OCI-LY1 (cell line): ENCODE results near the gene KRTAP12-2.
"Not testable (repeated sequence)": the region's sequence is repeated elsewhere in the genome, so short reads cannot be mapped to it uniquely, and the experiment has no call there.

Source experiments
- H2AFZ ChIP-seq: fragments of 200-600 bp; sonication (generic), shearing (Covaris generic); 2 replicates; pipeline ENCODE4 v1.6.0; 2014; ENCODE audit warnings: antibody characterized with exemption, mild to moderate bottlenecking, low read length
- H3F3A ChIP-seq: fragments of 200-600 bp; sonication (generic), shearing (Covaris generic); 2 replicates; pipeline ENCODE4 v1.6.0; 2014; ENCODE audit warnings: mild to moderate bottlenecking, antibody characterized with exemption, low read length, moderate library complexity; ENCODE audit not compliant: insufficient read depth
- H3K27ac ChIP-seq: fragments of 200-600 bp; sonication (generic); 2 replicates; pipeline ENCODE4 v1.5.1; 2014; ENCODE audit warnings: low read length, mixed run types, mild to moderate bottlenecking, low read depth; ENCODE audit not compliant: poor library complexity, severe bottlenecking
- H3K27me3 ChIP-seq: fragments of 200-600 bp; sonication (generic); 2 replicates; pipeline ENCODE4 v1.6.0; 2014; ENCODE audit warnings: antibody characterized with exemption, mild to moderate bottlenecking, low read length, moderate library complexity; ENCODE audit not compliant: insufficient read depth
- H3K36me3 ChIP-seq: fragments of 200-600 bp; sonication (generic); 2 replicates; pipeline ENCODE4 v1.6.1; 2014; ENCODE audit warnings: mild to moderate bottlenecking, antibody characterized with exemption, low read length, moderate library complexity, mixed read lengths; ENCODE audit not compliant: insufficient read depth
- H3K4me1 ChIP-seq: fragments of 200-600 bp; sonication (generic); 2 replicates; pipeline ENCODE4 v1.5.1; 2014; ENCODE audit warnings: mild to moderate bottlenecking, low read length, moderate library complexity; ENCODE audit not compliant: insufficient read depth, severe bottlenecking
- H3K4me2 ChIP-seq: fragments of 200-600 bp; sonication (generic), shearing (Covaris generic); 2 replicates; pipeline ENCODE4 v1.6.1; 2014; ENCODE audit warnings: low read length
- H3K4me3 ChIP-seq: fragments of 200-600 bp; sonication (generic); 2 replicates; pipeline ENCODE4 v1.5.1; 2014; ENCODE audit warnings: low read length, low read depth, mild to moderate bottlenecking, mixed read lengths; ENCODE audit not compliant: poor library complexity, severe bottlenecking
- H3K79me2 ChIP-seq: fragments of 200-600 bp; shearing (Covaris generic); 2 replicates; pipeline ENCODE4 v1.6.1; 2016; ENCODE audit warnings: mixed run types, low read length, mixed read lengths; ENCODE audit not compliant: insufficient read depth
- H3K9ac ChIP-seq: fragments of 200-600 bp; sonication (generic), shearing (Covaris generic); 2 replicates; pipeline ENCODE4 v1.6.1; 2014; ENCODE audit warnings: mild to moderate bottlenecking, low read length, mixed read lengths
- H3K9me2 ChIP-seq: fragments of 200-600 bp; sonication (generic), shearing (Covaris generic); 2 replicates; pipeline ENCODE4 v1.6.1; 2014; ENCODE audit warnings: low read depth, mild to moderate bottlenecking, low read length, mixed read lengths
- H3K9me3 ChIP-seq: fragments of 200-600 bp; shearing (Covaris generic); 2 replicates; pipeline ENCODE4 v1.6.1; 2014; ENCODE audit warnings: low read length, mixed read lengths
- H4K20me1 ChIP-seq: fragments of 200-600 bp; sonication (generic), shearing (Covaris generic); 2 replicates; pipeline ENCODE4 v1.6.0; 2016; ENCODE audit warnings: mild to moderate bottlenecking, low read length; ENCODE audit not compliant: insufficient read depth
- EZH2 ChIP-seq: fragments of 200-600 bp; sonication (generic), shearing (Covaris generic); IDR thresholded peaks from 2 replicates; pipeline ENCODE4 v1.8.0; 2017; ENCODE audit warnings: borderline replicate concordance, mixed run types, mild to moderate bottlenecking, antibody characterized with exemption, low read length, moderate library complexity, mixed read lengths
- TF ChIP-seq, protein P1 (sequence below): fragments of 200-600 bp; sonication (generic), shearing (Covaris generic); IDR thresholded peaks from 2 replicates; pipeline ENCODE4 v1.5.1; 2017; ENCODE audit warnings: mild to moderate bottlenecking, antibody characterized with exemption, low read length, moderate library complexity, mixed read lengths

KRTAP12-2 gene

DNA sequence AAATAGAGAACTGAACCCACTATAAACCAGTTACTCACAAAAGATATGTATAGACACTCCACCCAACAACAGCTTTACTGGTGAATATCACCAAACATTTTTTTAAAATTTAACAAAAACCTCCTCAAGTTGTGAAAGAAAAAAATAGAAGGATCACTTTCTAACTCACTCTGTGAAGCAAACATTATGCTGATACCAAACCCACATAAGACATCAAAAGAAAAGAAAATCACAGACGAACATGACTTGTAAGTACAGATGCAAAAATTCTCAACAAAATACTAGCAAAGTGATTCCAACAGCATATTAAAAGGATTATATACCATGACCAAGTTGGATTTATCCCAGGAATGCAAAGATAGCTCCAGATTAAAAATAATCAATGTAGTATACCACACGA is 25.0 kb upstream of the KRTAP12-2 start:
- Histone ChIP-seq H3K27ac (no peak overlapping the region), H3K9me2 (no peaks in the 10 kb centered on the region), H3K4me1 (no peaks in the 10 kb centered on the region)

DNA sequence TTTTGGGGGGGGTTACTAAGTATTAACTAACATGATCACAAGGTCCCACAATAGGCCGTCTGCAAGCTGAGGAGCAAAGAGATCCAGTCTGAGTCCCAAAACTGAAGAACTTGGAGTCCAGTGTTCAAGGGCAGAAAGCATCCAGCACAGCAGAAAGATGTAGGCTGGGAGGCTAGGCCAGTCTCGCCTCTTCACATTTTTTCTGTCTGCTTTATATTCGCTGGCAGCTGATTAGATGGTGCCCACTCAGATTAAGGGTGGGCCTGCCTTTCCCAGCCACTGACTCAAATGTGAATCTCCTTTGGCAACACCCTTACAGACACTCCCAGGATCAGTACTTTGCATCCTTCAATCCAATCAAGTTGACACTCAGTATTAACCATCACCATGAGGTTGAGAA is 23.0 kb upstream of the KRTAP12-2 start:
- H3K4me1 ChIP-seq, H3K4me3 ChIP-seq, H3K27ac ChIP-seq, H3K36me3 ChIP-seq, H3K9ac ChIP-seq, H2AFZ ChIP-seq, H3K79me2 ChIP-seq, H3K27me3 ChIP-seq, H3K9me2 ChIP-seq, H4K20me1 ChIP-seq, H3F3A ChIP-seq, H3K4me2 ChIP-seq, H3K9me3 ChIP-seq: not testable (repeated sequence)

More for the DNA sequence above, 25.0 kb upstream of the KRTAP12-2 start:
- H3K79me2 ChIP-seq: no peaks in the 10 kb centered on the region
- no peak for TF ChIP-seq EZH2
- TF ChIP-seq, protein P1, sequence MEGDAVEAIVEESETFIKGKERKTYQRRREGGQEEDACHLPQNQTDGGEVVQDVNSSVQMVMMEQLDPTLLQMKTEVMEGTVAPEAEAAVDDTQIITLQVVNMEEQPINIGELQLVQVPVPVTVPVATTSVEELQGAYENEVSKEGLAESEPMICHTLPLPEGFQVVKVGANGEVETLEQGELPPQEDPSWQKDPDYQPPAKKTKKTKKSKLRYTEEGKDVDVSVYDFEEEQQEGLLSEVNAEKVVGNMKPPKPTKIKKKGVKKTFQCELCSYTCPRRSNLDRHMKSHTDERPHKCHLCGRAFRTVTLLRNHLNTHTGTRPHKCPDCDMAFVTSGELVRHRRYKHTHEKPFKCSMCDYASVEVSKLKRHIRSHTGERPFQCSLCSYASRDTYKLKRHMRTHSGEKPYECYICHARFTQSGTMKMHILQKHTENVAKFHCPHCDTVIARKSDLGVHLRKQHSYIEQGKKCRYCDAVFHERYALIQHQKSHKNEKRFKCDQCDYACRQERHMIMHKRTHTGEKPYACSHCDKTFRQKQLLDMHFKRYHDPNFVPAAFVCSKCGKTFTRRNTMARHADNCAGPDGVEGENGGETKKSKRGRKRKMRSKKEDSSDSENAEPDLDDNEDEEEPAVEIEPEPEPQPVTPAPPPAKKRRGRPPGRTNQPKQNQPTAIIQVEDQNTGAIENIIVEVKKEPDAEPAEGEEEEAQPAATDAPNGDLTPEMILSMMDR: no peak
- H3K9me3 ChIP-seq: peaks cover 4% of the 10 kb centered on the region; the same call in 1 of the 2 replicates
- no peaks in the 10 kb centered on the region for H3F3A ChIP-seq
- H2AFZ ChIP-seq: no peak overlapping the region
- H3K36me3 ChIP-seq: no peaks in the 10 kb centered on the region
- peaks cover 8% of the 10 kb centered on the region; the same call in 1 of the 2 replicates for H3K27me3 ChIP-seq
- H3K4me2 ChIP-seq: no peak overlapping the region
- H3K4me3 ChIP-seq: no peak overlapping the region
- no peaks in the 10 kb centered on the region for H4K20me1 ChIP-seq
- H3K9ac ChIP-seq: no peak overlapping the region

DNA sequence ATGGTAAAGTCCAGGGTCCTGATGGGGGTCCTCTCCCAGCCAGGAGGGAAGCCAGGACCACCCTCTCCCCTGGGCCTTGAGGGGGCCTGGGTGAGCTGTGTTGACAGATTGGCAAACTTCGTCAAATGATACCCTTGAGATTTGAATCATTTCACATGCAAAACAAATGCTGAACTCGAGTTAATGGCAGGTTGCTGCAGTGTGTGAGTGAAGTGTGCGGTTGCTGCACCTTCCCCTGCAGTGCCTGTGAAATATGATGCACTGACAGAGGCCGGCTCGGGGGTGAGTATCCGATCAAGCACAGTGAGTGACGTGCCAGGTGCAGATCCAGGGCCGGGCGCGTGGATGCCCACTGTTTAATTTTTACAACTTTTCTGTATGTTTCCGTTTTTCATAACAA is 20.9 kb upstream of the KRTAP12-2 start:
- H3K9ac ChIP-seq: no peak overlapping the region
- H3K27ac ChIP-seq: no peak overlapping the region
- TF ChIP-seq EZH2: no peak
- TF ChIP-seq, protein P1: no peak
- H4K20me1 ChIP-seq: no peaks in the 10 kb centered on the region
- H3F3A ChIP-seq: no peaks in the 10 kb centered on the region
- H3K9me3 ChIP-seq: peaks cover 3% of the 10 kb centered on the region; the same call in 1 of the 2 replicates
- H2AFZ ChIP-seq: no peak overlapping the region
- no peaks in the 10 kb centered on the region for H3K79me2 ChIP-seq
- no peaks in the 10 kb centered on the region for H3K9me2 ChIP-seq
- H3K4me3 ChIP-seq: no peak overlapping the region
- H3K27me3 ChIP-seq: peaks cover 8% of the 10 kb centered on the region; the same call in 1 of the 2 replicates
- no peaks in the 10 kb centered on the region for H3K36me3 ChIP-seq
- no peak overlapping the region for H3K4me2 ChIP-seq
- H3K4me1 ChIP-seq: no peaks in the 10 kb centered on the region

DNA sequence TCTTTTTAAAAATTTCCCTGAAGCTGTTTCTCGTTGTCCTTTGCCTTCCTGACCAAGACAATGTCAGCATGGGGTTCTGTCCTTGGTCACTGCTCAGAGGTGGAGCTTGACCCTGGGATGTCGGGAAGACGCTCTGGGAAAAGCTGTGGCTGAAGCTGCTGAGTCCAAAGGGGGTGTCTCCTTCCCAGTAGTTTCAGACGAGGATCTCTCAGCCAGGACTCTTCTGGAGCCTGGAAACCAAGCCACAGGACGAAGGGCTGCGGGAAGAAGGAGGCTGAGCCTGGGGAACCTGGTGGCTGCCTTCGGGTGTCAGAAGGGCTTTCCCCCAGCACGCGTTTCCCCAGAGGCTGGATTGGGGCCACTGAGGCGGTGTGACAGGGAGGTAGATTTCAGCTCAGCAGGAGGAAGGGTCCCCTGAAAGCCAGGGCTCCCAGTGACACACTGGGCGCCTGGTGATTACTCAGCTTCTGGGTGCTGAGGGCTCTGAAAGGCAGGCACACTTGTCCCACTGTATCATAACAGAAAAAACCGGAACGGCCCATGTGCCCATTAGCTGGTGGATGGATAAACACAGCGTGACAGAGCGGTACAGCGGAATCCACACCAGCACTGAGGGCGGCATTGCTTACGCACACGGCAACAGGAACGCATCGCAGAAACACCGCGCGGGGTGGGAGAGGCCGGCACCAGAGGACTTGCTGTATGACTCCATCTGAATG is 20.3 kb upstream of the KRTAP12-2 start:
- Histone ChIP-seq H3F3A (no peaks in the 10 kb centered on the region), H2AFZ (no peak overlapping the region), H3K9me2 (no peaks in the 10 kb centered on the region), H3K36me3 (no peaks in the 10 kb centered on the region), H3K79me2 (no peaks in the 10 kb centered on the region), H3K4me3 (no peak overlapping the region), H4K20me1 (no peaks in the 10 kb centered on the region), H3K27ac (no peak overlapping the region), H3K9me3 (no peaks in the 10 kb centered on the region), H3K4me1 (no peaks in the 10 kb centered on the region), H3K27me3 (peaks cover 8% of the 10 kb centered on the region; the same call in 1 of the 2 replicates), H3K4me2 (no peak overlapping the region), H3K9ac (no peak overlapping the region)
- TF ChIP-seq, protein P1: no peak
- no peak for TF ChIP-seq EZH2
